GM12872 (cell line): ENCODE results near the gene RIMBP3C.
"Not testable (repeated sequence)": the region's sequence is repeated elsewhere in the genome, so short reads cannot be mapped to it uniquely, and the experiment has no call there.

ENCODE experiments used
- TF ChIP-seq, protein P1 (sequence below): IDR thresholded peaks from 3 replicates; pipeline ENCODE4 v1.5.1; 2011; ENCODE audit warnings: low read depth, mild to moderate bottlenecking, low read length, moderate library complexity; ENCODE audit not compliant: insufficient read depth

Gene RIMBP3C, protein sequence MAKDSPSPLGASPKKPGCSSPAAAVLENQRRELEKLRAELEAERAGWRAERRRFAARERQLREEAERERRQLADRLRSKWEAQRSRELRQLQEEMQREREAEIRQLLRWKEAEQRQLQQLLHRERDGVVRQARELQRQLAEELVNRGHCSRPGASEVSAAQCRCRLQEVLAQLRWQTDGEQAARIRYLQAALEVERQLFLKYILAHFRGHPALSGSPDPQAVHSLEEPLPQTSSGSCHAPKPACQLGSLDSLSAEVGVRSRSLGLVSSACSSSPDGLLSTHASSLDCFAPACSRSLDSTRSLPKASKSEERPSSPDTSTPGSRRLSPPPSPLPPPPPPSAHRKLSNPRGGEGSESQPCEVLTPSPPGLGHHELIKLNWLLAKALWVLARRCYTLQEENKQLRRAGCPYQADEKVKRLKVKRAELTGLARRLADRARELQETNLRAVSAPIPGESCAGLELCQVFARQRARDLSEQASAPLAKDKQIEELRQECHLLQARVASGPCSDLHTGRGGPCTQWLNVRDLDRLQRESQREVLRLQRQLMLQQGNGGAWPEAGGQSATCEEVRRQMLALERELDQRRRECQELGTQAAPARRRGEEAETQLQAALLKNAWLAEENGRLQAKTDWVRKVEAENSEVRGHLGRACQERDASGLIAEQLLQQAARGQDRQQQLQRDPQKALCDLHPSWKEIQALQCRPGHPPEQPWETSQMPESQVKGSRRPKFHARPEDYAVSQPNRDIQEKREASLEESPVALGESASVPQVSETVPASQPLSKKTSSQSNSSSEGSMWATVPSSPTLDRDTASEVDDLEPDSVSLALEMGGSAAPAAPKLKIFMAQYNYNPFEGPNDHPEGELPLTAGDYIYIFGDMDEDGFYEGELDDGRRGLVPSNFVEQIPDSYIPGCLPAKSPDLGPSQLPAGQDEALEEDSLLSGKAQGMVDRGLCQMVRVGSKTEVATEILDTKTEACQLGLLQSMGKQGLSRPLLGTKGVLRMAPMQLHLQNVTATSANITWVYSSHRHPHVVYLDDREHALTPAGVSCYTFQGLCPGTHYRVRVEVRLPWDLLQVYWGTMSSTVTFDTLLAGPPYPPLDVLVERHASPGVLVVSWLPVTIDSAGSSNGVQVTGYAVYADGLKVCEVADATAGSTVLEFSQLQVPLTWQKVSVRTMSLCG (N-terminal part only)

DNA sequence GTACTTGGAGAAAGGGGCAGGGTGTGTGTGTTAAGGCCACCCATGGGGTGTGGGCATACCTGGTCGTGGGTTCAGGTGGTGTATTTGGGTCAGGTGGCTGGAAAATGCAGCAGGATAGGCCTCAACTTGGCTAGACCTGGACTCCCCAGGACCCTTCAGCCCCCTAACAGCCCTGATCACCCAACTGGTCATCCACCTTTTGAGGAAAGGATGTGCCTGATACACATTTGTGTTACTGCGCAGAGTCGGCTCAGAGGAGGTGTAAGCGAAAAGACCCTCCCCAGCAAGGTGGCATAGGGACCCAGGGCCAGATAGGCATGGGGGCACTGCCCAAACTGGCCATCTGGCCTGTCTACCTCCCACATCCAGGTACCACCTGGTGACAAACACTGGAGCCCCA, at the start of gene RIMBP3C:
TSS of gene RIMBP3C (minus strand) at position 101 of the 400 bp plus-strand sequence. CDS start 485 bp downstream, outside the sequence.
- TF ChIP-seq, protein P1, sequence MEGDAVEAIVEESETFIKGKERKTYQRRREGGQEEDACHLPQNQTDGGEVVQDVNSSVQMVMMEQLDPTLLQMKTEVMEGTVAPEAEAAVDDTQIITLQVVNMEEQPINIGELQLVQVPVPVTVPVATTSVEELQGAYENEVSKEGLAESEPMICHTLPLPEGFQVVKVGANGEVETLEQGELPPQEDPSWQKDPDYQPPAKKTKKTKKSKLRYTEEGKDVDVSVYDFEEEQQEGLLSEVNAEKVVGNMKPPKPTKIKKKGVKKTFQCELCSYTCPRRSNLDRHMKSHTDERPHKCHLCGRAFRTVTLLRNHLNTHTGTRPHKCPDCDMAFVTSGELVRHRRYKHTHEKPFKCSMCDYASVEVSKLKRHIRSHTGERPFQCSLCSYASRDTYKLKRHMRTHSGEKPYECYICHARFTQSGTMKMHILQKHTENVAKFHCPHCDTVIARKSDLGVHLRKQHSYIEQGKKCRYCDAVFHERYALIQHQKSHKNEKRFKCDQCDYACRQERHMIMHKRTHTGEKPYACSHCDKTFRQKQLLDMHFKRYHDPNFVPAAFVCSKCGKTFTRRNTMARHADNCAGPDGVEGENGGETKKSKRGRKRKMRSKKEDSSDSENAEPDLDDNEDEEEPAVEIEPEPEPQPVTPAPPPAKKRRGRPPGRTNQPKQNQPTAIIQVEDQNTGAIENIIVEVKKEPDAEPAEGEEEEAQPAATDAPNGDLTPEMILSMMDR, result not testable (repeated sequence)

GRCh38 chr22:21599053-21599893, 48.0 kb upstream of the RIMBP3C start:
- TF ChIP-seq, protein P1, result no peak

- TF ChIP-seq, protein P1, result no peak
These were observed 47.0 kb upstream of the RIMBP3C start for GRCh38 chr22:21598302-21598701.

- TF ChIP-seq, protein P1, result no peak
These were observed 43.7 kb upstream of the RIMBP3C start for GRCh38 chr22:21594865-21595452.

DNA sequence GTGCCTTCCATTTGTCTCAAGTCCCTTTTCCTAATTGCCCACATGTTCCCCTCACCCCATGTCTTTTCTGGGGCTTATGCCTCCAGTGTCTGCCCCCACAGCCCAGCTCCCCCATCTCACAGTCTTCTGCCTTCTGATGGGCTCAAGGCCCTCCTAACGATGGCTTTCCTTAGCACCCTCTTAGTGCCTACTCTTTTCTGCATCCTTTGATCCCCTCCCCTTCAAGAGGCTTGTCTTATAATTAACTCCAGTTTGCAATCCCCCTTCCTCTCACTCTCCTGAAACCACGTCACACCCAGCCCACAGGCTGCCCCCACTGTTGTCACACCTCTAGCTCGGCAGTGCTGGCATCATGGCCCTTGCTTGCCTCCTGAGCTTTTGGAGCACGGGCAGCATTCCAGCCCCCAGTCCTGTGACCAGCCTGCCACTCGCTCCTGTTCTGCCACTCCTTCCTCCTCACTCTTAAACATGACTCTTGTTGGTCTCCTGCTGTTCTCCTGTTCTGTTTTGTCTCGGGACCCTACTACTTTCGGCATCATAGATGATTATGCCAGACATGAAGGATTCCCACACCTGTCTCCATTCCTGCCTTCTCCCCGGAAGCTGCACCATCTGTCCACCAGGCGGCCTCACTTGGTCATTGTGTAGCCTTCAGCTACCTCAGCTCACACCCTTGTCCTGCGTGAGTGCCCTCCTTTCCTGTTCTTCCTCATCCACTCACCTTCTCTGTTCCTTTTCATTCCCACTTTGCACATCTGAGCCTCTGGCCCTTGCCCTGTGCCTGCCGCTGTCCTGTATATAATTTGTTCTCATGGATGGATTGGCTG, 42.4 kb upstream of the RIMBP3C start:
- TF ChIP-seq, protein P1, result peak; percentile 29; the same call in 1 of the 3 replicates

DNA sequence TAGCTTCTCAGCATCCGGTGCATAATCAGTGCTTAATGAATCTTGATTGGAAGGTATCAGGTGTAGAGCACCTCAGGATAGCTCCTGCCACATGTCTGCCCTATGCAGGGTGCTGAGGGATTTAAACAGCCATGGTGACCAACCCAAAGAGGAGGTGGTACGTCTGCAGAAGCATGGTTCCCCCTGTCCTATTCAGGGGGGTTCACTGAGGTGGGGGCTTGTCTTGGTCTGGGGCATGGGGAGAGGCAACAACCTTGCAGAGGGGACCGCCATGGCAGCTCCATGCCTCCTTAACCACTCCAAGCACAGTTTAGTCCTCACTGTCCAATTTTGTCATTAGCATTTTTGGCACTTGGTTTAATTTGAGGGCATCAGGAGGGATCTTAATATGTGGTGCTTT, 41.2 kb upstream of the RIMBP3C start:
- TF ChIP-seq, protein P1, result no peak
